Epithelial cell of esophagus (primary cell): Measurements from ENCODE around the gene CSK.

Experiments used
- DNase-seq: peaks from one replicate; pipeline ENCODE4 v3.0.0; 2010; ENCODE audit warnings: low read depth
- H3K4me3 ChIP-seq: 2 replicates; pipeline ENCODE4 v1.5.1; 2011; ENCODE audit warnings: mild to moderate bottlenecking, low read length, control low read depth
- TF ChIP-seq, protein P1 (sequence below): IDR thresholded peaks from 2 replicates; pipeline ENCODE4 v1.5.1; 2011; ENCODE audit warnings: low read depth, mild to moderate bottlenecking, low read length, control low read depth, inconsistent platforms; ENCODE audit not compliant: insufficient read depth; ENCODE audit errors: missing control alignments

CSK gene

DNA sequence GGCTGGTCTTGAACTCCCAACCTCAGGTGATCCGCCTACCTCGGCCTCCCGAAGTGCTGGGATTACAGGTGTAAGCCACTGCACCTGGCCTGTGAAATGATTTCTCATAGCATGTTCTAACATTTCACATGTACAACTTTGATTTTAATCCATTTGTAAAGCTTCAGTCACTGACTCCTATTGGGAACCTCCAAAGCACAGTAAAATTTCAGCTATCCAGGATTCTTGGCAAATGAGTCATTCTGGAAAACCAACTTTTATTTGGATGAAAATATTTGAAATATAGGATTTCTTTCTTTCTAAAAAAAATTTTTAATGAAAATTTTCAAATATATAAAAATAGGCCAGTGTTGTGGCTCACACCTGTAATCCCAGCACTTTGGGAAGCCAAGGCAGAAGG lies 28.1 kb downstream of the CSK start:
- TF ChIP-seq, protein P1, sequence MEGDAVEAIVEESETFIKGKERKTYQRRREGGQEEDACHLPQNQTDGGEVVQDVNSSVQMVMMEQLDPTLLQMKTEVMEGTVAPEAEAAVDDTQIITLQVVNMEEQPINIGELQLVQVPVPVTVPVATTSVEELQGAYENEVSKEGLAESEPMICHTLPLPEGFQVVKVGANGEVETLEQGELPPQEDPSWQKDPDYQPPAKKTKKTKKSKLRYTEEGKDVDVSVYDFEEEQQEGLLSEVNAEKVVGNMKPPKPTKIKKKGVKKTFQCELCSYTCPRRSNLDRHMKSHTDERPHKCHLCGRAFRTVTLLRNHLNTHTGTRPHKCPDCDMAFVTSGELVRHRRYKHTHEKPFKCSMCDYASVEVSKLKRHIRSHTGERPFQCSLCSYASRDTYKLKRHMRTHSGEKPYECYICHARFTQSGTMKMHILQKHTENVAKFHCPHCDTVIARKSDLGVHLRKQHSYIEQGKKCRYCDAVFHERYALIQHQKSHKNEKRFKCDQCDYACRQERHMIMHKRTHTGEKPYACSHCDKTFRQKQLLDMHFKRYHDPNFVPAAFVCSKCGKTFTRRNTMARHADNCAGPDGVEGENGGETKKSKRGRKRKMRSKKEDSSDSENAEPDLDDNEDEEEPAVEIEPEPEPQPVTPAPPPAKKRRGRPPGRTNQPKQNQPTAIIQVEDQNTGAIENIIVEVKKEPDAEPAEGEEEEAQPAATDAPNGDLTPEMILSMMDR, result no peak

DNA sequence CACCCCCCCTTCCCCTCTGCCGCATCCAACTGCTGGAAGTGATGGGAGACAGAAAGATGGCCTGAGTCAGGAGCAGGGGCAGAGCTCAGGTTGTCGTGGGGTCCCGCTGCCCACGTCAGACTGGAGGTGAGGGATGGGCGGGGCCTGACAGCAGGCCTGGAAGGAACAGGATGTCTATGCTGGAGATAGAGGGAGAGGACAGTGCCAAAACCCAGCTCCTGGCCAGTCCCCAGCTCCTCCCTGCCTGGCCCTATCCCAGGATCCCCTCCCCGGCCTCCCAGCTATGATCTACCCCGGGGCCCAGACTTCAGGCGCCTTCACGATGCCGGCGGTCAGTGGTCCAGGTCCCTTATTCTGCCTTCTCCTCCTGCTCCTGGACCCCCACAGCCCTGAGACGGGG lies 30.7 kb downstream of the CSK start, which contains the start of gene LMAN1L:
Gene LMAN1L (plus strand): TSS at position 303 of the 400 bp plus-strand sequence. CDS start 20 bp downstream, at position 323.
- TF ChIP-seq, protein P1, result no peak
- H3K4me3 ChIP-seq, result no peak within 1 kb of the TSS
- no peak for DNase-seq

More for the DNA sequence above, 28.1 kb downstream of the CSK start:
- no peak for DNase-seq
- H3K4me3 ChIP-seq, result no peak overlapping the region

DNA sequence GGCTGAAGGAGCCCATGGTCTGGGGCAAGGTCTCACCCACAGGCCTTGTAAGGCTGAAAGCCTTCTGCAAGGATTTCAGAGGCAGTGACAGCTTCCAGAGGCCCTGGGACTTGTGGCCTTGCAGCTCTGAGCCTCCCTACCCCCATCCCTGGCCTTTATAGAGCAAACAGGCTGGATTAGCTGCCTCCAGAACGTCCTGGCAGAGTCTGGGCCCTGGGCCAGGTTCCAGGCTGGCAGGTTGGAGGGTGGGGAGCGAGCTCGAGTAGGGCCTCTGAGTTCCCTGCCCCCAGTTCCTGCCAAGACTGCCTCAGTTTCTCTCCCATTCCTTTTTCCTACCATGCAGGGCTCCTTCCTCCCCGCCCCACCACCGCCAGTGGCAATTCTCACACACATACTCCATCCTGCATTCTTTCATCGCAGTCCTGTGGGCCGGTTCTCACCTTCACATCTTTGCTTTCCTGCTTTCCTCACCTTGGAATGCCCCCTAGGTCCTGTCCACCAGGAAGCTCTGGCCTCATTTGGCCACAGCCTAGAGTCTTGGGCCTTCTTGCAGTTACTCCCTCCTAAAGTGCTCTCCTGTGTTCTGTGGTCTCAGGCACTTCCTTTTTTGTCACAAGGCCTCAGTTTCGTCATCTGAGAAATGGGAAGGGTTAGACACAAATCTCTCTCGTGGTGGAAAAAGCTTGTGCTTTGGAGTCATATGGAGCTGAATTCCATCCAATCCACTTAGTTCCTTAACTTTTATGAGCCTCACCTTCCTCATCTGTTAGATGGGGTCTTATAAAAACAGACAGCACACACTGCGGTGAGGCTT lies 33.4 kb downstream of the CSK start:
- TF ChIP-seq, protein P1, result no peak
- peak; percentile 34 for DNase-seq
- no peak overlapping the region for H3K4me3 ChIP-seq

DNA sequence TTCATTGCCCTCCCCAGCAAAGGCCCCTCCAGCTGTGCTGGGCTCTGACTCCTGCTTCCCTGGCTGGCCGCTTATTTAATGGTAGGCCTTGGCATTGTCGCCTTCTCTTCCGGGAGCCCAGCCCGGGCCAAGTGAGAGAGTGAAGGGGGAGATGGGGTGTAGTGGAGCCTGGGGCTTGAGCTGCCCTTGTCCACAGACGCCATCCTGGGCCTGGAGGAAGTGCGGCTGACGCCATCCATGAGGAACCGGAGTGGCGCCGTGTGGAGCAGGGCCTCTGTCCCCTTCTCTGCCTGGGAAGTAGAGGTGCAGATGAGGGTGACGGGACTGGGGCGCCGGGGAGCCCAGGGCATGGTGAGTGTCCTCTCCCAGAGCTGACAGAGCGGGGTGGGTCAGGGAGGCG lies 34.1 kb downstream of the CSK start:
- TF ChIP-seq, protein P1, result no peak
- no peak for DNase-seq
- H3K4me3 ChIP-seq, result no peak overlapping the region

DNA sequence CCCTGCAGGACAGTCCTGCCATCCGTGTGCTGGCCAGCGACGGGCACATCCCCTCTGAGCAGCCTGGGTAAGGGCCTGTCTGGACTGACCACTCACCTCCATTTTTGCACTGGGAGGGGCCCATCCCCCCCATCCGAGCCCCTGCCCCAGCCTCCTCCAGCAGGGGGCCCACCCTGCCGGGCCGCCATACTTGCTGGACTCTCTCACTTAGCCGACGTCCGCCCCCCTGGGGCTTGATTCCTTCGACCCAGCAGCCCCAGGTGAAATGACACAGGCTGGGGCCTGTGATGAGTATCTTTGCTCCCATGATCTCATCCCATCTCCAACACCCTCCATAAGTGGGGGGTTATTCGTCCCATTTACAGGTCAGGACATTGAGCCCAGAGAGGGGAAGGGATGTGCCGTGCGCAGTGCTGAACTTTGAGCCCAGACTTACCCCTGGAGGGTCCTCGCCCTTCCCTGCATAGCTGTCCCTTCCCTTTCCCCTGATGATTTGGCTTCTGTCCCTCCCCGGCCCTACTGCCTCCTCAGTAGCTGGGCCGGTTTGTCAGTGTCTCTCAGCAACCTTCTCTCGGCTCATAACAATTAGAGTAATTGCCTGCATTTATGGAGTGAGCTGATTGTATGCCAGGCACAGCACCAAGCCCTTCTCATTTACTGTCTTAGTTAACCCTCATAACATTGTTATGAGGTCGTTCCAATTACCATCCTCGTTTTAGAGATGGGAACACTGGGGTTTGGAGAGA lies 34.9 kb downstream of the CSK start:
- H3K4me3 ChIP-seq, result no peak overlapping the region
- TF ChIP-seq, protein P1, result no peak
- DNase-seq, result peak; percentile 48

DNA sequence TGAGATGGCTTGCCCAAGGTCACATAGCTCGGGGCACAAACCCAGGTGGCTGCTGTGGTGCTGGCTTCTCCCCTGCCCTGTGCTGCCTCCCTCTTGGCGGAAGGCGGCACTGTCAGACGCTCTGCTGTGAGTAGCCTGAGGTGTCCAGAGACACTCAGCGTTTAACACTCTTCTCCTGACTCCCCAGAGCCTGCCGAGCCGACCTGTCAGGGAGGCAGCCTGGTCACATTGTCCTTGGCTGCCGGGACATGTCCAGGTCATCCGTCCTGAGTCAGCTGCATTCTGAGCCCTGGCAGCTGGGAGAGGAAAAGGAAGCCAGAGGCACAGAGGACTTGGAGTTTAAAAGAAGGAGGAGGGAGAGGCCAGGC lies 35.5 kb downstream of the CSK start:
- TF ChIP-seq, protein P1, result peak; percentile 60
- DNase-seq, result peak; percentile 85
- H3K4me3 ChIP-seq, result no peak overlapping the region
